ENCODE measurements around the gene ACOXL. TPM values are rescaled to one million over a fixed set of nuclear protein-coding genes. Genes with fewer than 3 reads are reported as not detected.

The ACOXL gene
- total RNA-seq, 4 donors from 2014 or later: 1.2 to 10.6 (median 2.1) TPM

- no peak for TF ChIP-seq POLR2A (IDR thresholded peaks at IDR 0.05)
- TF ChIP-seq, protein P1, sequence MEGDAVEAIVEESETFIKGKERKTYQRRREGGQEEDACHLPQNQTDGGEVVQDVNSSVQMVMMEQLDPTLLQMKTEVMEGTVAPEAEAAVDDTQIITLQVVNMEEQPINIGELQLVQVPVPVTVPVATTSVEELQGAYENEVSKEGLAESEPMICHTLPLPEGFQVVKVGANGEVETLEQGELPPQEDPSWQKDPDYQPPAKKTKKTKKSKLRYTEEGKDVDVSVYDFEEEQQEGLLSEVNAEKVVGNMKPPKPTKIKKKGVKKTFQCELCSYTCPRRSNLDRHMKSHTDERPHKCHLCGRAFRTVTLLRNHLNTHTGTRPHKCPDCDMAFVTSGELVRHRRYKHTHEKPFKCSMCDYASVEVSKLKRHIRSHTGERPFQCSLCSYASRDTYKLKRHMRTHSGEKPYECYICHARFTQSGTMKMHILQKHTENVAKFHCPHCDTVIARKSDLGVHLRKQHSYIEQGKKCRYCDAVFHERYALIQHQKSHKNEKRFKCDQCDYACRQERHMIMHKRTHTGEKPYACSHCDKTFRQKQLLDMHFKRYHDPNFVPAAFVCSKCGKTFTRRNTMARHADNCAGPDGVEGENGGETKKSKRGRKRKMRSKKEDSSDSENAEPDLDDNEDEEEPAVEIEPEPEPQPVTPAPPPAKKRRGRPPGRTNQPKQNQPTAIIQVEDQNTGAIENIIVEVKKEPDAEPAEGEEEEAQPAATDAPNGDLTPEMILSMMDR (IDR thresholded peaks at IDR 0.05): no peak
- Histone ChIP-seq H3K27ac (no peak overlapping the region), H3K9me3 (no peaks in the 10 kb centered on the region), H3K4me1 (no peaks in the 10 kb centered on the region), H3K36me3 (no peaks in the 10 kb centered on the region), H3K4me3 (replicated peaks in 1 of 3) (no peak overlapping the region), H3K27me3 (no peaks in the 10 kb centered on the region)
- intact Hi-C loops (cut with DNase I): no loop called here
- WGBS, 2 donors: 48 to 54% methylated on average over 9 of the region's 9 CpGs
- no peak for DNase-seq
These were observed 9.2 kb downstream of the ACOXL start for GRCh38 chr2:110741491-110741980.

DNA sequence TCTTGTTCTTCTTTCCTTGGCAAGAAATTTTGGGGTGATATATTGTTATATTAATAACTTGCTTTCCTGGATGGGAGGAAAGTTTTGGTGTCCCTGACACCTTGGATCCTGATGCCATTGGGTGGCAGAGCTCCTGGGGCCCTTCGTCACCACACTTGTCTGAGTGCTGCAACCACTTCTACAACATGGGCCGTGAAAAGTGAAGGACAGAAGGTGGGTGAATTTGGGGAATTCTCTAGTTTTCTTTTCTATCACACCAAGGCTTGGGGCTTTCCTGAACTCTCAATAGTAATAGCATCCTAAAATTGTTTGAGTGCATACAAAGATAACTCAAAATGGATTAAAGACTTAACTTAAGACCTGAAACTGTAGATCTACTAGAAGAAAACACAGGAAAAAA lies 10.0 kb downstream of the ACOXL start:
- TF ChIP-seq, protein P1 (IDR thresholded peaks at IDR 0.05): no peak
- no peak for TF ChIP-seq POLR2A (IDR thresholded peaks at IDR 0.05)
- H3K4me3 ChIP-seq (replicated peaks in 1 of 3): no peak overlapping the region
- 93 to 94% methylated on average over 2 of the region's 2 CpGs for WGBS, 2 donors
- intact Hi-C loops (cut with DNase I): no loop called here
- H3K36me3 ChIP-seq: no peaks in the 10 kb centered on the region
- no peaks in the 10 kb centered on the region for H3K27me3 ChIP-seq
- no peak overlapping the region for H3K27ac ChIP-seq
- DNase-seq: no peak
- H3K4me1 ChIP-seq: no peaks in the 10 kb centered on the region
- no peaks in the 10 kb centered on the region for H3K9me3 ChIP-seq

GRCh38 chr2:110743600-110743999 lies 11.2 kb downstream of the ACOXL start:
- WGBS, 2 donors: 89 to 95% methylated on average over 5 of the region's 5 CpGs
- H3K9me3 ChIP-seq: no peaks in the 10 kb centered on the region
- TF ChIP-seq, protein P1 (IDR thresholded peaks at IDR 0.05): no peak
- no peak for TF ChIP-seq POLR2A (IDR thresholded peaks at IDR 0.05)
- intact Hi-C loops (cut with DNase I): no loop called here
- no peak for DNase-seq
- H3K4me1 ChIP-seq: no peaks in the 10 kb centered on the region
- H3K4me3 ChIP-seq (replicated peaks in 1 of 3): no peak overlapping the region
- H3K36me3 ChIP-seq: no peaks in the 10 kb centered on the region
- no peaks in the 10 kb centered on the region for H3K27me3 ChIP-seq
- H3K27ac ChIP-seq: no peak overlapping the region

GRCh38 chr2:110744429-110744828 lies 12.1 kb downstream of the ACOXL start:
- TF ChIP-seq POLR2A (IDR thresholded peaks at IDR 0.05): no peak
- TF ChIP-seq, protein P1 (IDR thresholded peaks at IDR 0.05): no peak
- H3K27me3 ChIP-seq: no peaks in the 10 kb centered on the region
- H3K36me3 ChIP-seq: no peaks in the 10 kb centered on the region
- no peak overlapping the region for H3K4me3 ChIP-seq (replicated peaks in 1 of 3)
- no peak for DNase-seq
- 85% methylated on average over 4 of the region's 4 CpGs for WGBS, 2 donors
- intact Hi-C loops (cut with DNase I): no loop called here
- no peak overlapping the region for H3K27ac ChIP-seq
- no peaks in the 10 kb centered on the region for H3K4me1 ChIP-seq
- H3K9me3 ChIP-seq: no peaks in the 10 kb centered on the region

DNA sequence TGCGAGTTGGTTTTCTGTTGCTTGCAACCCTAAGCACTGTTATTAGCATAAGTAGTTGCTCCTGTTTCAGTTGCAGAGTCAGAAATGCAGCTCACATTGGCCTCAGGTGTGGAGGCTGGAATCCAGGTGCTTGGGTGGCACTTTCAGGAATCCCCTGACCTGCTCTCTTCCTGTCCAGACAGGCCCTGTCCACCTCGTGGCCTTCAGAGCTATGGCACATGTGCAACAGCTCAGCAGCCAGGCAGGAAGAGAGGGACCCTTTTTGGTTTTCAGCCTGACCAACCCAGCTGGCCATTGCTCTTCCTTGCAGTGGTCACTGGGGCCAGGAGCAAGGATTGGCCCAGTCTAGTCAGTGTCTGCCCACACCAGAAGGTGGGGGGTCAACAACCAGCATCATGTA lies 12.7 kb downstream of the ACOXL start:
- H3K36me3 ChIP-seq: no peaks in the 10 kb centered on the region
- WGBS, 2 donors: 77 to 79% methylated on average over 2 of the region's 2 CpGs
- DNase-seq: no peak
- H3K27me3 ChIP-seq: no peaks in the 10 kb centered on the region
- H3K27ac ChIP-seq: no peak overlapping the region
- TF ChIP-seq, protein P1 (IDR thresholded peaks at IDR 0.05): no peak
- no peak for TF ChIP-seq POLR2A (IDR thresholded peaks at IDR 0.05)
- no peak overlapping the region for H3K4me3 ChIP-seq (replicated peaks in 1 of 3)
- H3K9me3 ChIP-seq: no peaks in the 10 kb centered on the region
- intact Hi-C loops (cut with DNase I): no loop called here
- no peaks in the 10 kb centered on the region for H3K4me1 ChIP-seq
